PFSK-1 (cell line): ENCODE data around the gene AXIN2.

Source experiments
- FOXP2 ChIP-seq: optimal IDR thresholded peaks from 2 replicates; pipeline ENCODE3; 2011; ENCODE audit warnings: borderline replicate concordance, control low read depth, inconsistent platforms; ENCODE audit not compliant: insufficient read depth; ENCODE audit errors: extremely low read length, extremely low read depth
- POLR2AphosphoS5 ChIP-seq: IDR thresholded peaks from 2 replicates; pipeline ENCODE4 v1.6.1; 2012; ENCODE audit warnings: low read depth, mild to moderate bottlenecking, control low read depth, low read length, moderate library complexity
- REST ChIP-seq, 2 experiments: IDR thresholded peaks; 2 replicates each; pipeline versions ENCODE4 v1.6.1 to v1.8.0; 2011 to 2012; ENCODE audit warnings: low read depth in 2 of 2, low read length in 2 of 2, control low read depth in 1 of 2, inconsistent platforms in 1 of 2, mild to moderate bottlenecking in 1 of 2, moderate library complexity in 1 of 2; ENCODE audit not compliant: insufficient read depth in 1 of 2
- SIN3A ChIP-seq: IDR thresholded peaks from 2 replicates; pipeline ENCODE4 v1.6.1; 2012; ENCODE audit warnings: mild to moderate bottlenecking, low read length, moderate library complexity, borderline replicate concordance; ENCODE audit not compliant: insufficient read depth
- TAF1 ChIP-seq: IDR thresholded peaks from 2 replicates; pipeline ENCODE4 v1.6.1; 2012; ENCODE audit warnings: low read length, control low read depth, borderline replicate concordance; ENCODE audit not compliant: insufficient read depth

AXIN2 gene

GRCh38 chr17:65523411-65523810, 38.0 kb downstream of the AXIN2 start:
- TF ChIP-seq TAF1: no peak
- no peak for TF ChIP-seq POLR2AphosphoS5
- TF ChIP-seq SIN3A: no peak
- TF ChIP-seq REST (IDR thresholded peaks at IDR 0.05; ENCODE audit: insufficient read depth in 1 of 2, low read depth in 2 of 2, low read length in 2 of 2): no peak
- TF ChIP-seq FOXP2: no peak

GRCh38 chr17:65522751-65523404, 38.6 kb downstream of the AXIN2 start:
- no peak for TF ChIP-seq POLR2AphosphoS5
- no peak for TF ChIP-seq FOXP2
- TF ChIP-seq SIN3A: no peak
- TF ChIP-seq TAF1: no peak
- TF ChIP-seq REST (IDR thresholded peaks at IDR 0.05; ENCODE audit: insufficient read depth in 1 of 2, low read depth in 2 of 2, low read length in 2 of 2): no peak

DNA sequence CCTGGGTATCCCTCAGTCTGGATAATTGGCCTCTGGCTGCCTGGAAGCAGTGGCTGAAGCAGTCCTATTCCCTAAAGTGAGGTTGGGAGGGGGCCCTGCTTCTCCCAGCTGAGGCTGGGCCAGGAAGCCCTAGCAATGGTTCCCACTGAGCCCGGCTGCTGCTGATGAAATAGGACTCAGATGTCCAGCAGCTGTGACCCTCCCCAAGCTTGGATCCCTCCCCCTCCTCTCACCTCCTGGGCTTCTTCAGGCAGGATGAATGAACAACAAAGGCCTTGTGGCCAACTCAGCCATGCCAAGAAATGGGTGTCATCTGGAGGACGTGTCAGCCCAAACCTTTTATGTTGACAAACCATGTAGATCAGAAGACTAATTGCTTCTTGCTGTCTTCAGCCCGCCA, 42.0 kb downstream of the AXIN2 start:
- TF ChIP-seq FOXP2: no peak
- TF ChIP-seq POLR2AphosphoS5: no peak
- no peak for TF ChIP-seq TAF1
- TF ChIP-seq SIN3A: no peak
- no peak for TF ChIP-seq REST (IDR thresholded peaks at IDR 0.05; ENCODE audit: insufficient read depth in 1 of 2, low read depth in 2 of 2, low read length in 2 of 2)

- no peak for TF ChIP-seq TAF1
- no peak for TF ChIP-seq POLR2AphosphoS5
- no peak for TF ChIP-seq FOXP2
- no peak for TF ChIP-seq REST (IDR thresholded peaks at IDR 0.05; ENCODE audit: insufficient read depth in 1 of 2, low read depth in 2 of 2, low read length in 2 of 2)
- TF ChIP-seq SIN3A: no peak
Observed at GRCh38 chr17:65518256-65518655, 43.2 kb downstream of the AXIN2 start.
